Fibroblast of peridontal ligament (primary cell): ENCODE measurements around the gene AUTS2.
"Not testable (repeated sequence)": the region's sequence is repeated elsewhere in the genome, so short reads cannot be mapped to it uniquely, and the experiment has no call there.

Experiments used
- DNase-seq: peaks from one replicate; pipeline ENCODE4 v3.0.0-alpha.2; 2010; ENCODE audit errors: extremely low read depth

The AUTS2 gene

GRCh38 chr7:69757981-69758430 lies 159.7 kb downstream of the AUTS2 start:
- peak; percentile 51 for DNase-seq

- DNase-seq, result no peak
These were observed 161.1 kb downstream of the AUTS2 start for GRCh38 chr7:69759373-69759772.

DNA sequence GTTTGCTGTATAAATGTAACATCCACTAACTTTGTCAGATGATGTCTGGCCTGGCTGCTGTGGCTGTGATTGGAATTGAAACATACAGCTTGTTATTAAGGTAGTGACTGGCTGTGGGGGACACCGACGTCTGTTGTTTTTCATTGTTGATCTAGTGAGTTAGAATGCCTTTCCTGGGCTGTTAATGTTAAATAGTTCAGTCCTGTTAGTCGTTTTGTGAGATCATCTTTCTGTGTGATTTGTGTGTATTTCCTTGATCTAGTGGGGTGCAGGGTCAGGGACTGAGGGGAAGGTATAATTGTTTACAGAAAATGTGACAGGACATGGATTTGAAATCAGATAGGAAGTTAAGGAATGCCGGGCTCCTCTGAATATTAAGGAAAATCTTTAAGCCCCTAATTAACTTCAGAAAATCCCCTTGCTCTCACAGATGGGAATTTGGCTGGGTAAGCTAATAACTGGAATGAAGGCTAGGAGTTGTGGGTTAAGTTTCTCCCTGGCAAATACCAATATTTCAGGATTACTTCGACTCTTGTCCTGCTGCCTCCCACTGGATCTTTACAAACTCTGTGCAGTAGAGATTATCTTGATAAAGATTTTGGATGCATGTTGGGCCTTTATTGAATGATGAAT lies 163.1 kb downstream of the AUTS2 start:
- DNase-seq, result no peak

- no peak for DNase-seq
These were observed 164.6 kb downstream of the AUTS2 start for GRCh38 chr7:69762821-69763352.

DNA sequence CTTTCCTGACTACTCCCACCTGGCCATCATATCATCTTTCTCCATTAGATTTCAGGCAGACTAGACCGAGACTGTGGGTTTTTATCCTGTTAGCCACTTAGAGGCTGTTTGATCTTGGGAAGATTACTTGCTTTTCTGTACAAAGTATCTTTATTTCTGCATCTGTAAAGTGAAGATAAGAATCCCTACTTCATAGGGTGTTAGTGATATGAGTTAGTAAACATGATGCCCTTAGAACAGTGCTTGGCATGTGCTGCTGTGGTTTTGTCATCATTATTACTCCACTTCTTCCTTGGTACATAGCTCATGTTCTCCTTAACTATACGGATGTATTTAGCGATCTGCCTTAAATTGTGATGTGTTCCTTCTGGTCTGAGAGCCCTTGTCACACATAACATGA lies 165.2 kb downstream of the AUTS2 start:
- no peak for DNase-seq

DNA sequence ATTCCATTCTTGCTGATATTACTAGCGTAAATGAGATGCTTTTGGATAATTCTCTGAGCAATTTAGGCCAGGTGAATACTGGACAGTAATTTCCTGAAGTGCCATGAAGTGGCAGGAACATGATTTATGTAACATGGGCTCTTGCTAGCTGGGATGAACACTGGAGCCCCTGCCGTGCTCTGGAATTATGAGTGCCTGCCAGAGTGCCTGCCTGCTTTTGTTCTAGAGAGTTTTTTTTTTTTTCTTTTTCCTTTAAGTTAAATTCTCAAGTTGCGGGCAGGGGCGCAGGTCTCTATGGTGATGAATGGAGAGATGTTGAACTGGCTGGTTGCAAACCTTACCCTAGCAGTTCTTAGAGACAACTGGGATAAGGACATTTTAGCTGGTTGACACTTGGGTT lies 165.9 kb downstream of the AUTS2 start:
- no peak for DNase-seq

DNA sequence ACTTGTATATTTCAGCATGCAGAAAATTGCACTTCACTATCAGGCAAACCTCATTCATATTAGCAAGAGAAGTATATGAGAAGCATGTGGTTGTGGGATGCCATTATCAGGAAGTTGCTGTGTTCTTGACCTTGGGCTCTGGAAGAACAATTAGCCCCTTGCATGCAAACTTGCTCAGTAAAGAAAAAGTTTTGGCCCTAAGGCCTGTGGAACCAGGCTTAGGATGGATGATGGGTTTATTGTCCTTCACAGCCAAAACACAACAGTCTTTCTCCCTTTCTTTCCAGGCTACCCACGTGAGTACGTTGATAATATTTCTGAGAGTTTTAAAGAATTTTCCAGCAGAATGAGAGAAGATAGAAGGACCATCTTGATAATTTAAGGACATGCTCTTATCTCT lies 166.4 kb downstream of the AUTS2 start:
- DNase-seq, result no peak

GRCh38 chr7:69765879-69766278 lies 167.6 kb downstream of the AUTS2 start:
- no peak for DNase-seq

- no peak for DNase-seq
These were observed 170.8 kb downstream of the AUTS2 start for GRCh38 chr7:69768986-69769595.

DNA sequence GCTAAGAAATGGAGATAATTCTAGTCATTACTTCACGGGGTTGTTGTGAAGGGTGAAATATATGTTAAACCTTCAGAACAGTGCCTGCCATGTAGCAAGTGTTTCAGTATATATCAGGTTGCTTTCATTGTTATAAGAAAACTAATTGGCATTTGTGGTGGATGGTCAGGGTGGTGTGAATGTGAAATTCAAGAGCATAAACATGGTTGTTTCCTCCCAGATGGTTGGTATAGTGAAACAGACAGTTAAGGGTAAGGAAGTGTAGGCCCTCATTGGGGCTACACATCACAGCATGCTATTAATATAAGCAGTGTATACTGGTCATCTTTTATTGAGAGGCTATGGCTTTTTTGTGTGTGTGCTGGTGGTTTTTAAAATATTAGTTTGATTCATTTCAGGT lies 171.6 kb downstream of the AUTS2 start:
- DNase-seq, result no peak

GRCh38 chr7:69770613-69771012 lies 172.3 kb downstream of the AUTS2 start:
- no peak for DNase-seq

DNA sequence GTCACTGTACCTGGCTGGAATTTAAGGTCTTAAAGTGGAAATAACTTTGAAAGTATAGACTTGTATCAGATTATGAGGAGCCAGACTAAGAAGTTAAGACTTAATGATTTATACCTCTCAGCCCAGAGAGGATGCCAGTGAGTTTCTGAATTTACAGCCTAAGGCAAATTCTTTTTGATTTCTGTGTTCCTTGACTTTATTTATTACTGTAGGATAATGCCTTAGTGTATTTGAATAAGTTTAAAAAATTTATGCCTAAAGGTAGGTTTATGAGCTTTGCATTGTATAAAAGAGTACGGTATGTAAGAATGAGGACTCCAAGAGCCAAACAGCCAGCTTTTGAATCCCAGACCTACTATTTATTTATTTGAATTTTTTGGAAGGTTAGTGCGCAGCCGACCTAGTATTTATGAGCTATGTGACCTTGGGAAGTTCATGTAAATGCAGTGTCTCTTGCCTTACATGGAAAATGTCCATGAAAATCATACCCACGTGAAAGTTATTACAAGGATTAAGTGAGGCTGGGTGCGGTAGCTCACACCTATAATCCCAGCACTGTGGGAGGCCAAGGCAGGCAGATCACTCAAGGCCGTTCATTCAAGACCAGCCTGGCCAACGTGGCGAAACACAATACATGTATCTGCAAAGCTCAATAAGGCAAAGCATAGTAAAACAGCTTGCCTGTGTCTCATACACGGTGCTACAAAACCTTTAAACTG lies 174.6 kb downstream of the AUTS2 start:
- DNase-seq, result no peak

DNA sequence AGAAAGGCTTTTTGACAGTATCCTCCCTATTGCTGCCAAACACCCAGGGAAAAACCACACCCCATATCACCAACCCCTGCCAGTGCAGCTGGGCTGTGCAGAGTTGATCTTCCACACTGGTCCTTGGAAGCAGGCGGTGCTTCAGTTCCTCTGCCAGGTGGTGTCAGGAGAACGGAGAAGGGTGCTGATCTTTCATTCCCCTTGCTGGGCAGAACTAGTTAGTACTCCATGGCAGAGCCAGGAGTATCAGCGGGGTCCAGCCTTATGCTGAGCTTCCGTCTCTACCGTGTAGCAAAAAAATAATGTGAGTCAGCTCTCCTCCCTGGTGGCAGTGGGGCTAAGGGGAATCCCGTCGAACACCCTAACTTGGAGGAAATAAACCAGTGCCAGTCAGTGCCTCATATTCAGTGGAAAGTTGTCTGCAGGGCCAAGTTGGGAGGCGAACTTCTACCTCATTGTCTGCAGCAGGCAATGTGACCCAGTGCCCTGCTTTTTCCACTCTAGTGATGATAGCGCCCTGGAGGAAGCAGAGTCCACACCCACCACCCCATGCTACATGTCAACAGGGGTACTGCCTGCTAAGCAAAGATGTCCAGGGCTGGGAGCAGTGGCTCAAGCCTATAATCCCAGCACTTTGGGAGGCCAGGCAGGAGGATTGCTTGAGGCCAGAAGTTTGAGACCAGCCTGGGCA lies 175.4 kb downstream of the AUTS2 start:
- no peak for DNase-seq

DNA sequence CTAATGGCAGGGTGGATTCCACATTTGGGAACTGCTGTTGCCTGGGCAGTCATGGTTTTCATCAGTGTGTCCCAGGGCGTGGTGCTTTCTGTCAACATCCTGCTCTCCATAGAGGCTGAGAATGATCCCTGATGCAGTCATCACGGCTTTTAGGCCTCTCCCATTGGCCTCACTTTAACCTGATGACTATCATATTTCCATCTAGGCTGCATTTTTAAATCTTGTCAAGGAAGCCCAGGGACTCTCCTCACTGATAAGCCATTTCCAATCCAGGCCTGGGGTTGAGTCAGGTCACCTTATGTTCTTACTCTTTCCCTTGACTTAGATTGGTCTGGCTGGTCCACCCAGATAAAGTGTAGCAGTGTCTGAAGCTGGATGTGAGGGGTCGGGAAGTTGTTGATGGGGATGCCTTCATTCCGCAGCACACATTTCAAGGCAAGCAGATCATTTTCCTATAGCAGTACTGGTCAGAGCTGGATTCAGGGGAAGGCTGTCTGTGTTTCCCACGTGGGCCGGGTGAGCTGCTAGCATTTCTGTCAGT lies 177.0 kb downstream of the AUTS2 start:
- DNase-seq, result peak; percentile 34

DNA sequence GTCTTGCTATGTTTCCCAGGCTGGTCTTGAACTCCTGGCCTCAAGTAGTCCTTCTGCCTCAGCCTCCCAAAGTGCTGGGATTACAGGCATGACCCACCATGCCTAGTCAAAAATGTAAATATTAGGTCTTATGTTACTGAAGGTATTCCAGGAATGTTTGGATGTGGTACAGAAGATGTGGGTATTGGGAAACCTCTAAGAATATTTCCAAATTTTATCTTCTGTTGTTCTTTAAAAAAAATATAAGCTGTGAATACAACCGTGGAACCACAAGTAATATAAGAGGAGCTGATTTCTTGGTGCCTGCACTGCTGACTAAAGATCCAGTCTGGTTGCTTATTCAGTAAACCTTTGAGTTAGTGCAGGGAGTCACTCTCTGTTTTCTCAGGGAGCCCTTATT lies 178.3 kb downstream of the AUTS2 start:
- DNase-seq, result peak; percentile 69

DNA sequence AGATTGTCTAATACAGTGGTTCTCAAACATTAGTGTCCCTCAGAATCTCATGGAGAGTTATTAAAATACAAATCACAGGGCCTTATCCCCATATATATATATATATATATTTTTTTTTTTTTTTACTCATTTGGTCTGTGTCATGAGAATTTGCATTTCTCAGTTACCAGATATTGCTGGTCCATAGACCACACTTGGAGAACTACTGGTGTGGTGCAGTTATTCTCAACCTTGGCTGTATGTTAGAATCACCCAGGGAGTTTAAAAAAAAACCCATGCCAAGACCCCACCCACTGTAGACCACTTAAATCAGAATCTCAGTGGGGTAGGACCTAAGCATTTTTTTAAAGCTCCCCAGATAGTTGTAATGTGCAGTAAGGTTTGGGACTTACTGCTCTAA lies 179.9 kb downstream of the AUTS2 start:
- no peak for DNase-seq

DNA sequence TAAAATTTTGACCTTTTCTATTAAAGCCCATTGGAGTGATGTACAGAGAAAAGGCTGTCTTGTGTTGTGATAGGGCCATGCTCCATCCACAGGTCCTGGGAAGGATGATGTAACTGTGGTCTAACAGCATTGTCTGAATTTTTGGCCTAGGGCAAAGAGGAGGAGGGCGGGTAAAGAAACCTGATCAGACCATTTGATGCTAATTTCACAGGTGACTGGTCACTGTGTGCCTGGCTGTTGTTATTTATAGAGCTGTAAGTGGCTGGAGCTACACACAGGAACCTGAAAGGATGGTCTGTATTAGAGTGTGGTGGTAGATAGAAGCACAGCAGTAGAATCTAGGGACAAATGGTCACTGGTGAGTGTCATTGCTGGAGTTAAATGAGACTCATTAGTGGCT lies 182.1 kb downstream of the AUTS2 start:
- no peak for DNase-seq

- DNase-seq, result peak; percentile 53
These were observed 183.2 kb downstream of the AUTS2 start for GRCh38 chr7:69781412-69781846.

- DNase-seq, result peak; percentile 86
These were observed 184.8 kb downstream of the AUTS2 start for GRCh38 chr7:69782917-69783684.

- not testable (repeated sequence) for DNase-seq
These were observed 187.9 kb downstream of the AUTS2 start for GRCh38 chr7:69786130-69786529.

DNA sequence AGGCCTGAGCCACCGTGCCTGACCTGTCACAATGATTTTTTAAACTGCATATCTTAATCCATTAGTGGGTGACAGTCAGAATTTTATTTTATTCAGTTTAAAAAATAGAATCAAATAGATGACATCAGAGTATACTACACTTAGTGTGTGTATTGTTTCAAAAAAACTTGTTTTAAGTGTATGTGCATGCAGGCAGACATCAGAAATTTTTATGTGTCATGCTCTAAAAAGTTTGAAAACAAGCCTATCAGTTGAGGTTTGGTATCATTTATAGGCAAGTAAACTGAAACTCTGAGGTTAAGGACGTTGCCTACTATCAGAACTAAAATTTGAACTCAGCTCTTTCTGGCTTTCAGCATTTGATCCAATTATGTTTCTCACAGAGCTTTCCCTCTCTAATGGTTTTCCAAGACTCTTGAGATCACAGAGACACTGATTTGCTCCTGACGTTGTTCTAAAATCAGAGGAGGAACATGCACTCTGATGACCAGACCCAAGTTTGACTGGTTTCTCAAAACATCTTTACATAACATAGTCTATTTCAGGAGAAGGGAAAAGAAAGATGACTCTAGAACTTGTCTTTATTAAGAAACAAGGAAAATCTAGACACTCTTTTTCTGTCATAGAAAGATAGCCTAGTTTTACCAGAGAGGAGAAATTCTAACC lies 188.6 kb downstream of the AUTS2 start:
- no peak for DNase-seq
